ENCODE data around the gene CADPS2.

- TF ChIP-seq, protein P1, sequence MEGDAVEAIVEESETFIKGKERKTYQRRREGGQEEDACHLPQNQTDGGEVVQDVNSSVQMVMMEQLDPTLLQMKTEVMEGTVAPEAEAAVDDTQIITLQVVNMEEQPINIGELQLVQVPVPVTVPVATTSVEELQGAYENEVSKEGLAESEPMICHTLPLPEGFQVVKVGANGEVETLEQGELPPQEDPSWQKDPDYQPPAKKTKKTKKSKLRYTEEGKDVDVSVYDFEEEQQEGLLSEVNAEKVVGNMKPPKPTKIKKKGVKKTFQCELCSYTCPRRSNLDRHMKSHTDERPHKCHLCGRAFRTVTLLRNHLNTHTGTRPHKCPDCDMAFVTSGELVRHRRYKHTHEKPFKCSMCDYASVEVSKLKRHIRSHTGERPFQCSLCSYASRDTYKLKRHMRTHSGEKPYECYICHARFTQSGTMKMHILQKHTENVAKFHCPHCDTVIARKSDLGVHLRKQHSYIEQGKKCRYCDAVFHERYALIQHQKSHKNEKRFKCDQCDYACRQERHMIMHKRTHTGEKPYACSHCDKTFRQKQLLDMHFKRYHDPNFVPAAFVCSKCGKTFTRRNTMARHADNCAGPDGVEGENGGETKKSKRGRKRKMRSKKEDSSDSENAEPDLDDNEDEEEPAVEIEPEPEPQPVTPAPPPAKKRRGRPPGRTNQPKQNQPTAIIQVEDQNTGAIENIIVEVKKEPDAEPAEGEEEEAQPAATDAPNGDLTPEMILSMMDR (IDR thresholded peaks at IDR 0.05) = no peak
- TF ChIP-seq POLR2A (IDR thresholded peaks at IDR 0.05) = no peak
Observed at GRCh38 chr7:122397381-122397780, 488.9 kb downstream of the CADPS2 start.
